GM12864 (cell line): Measurements from ENCODE around the gene MID1.

Experiments used
- DNase-seq: peaks from one replicate; pipeline ENCODE4 v3.0.0-alpha.2; 2011; ENCODE audit warnings: low read depth
- H3K4me3 ChIP-seq: 2 replicates; pipeline ENCODE4 v1.5.1; 2011; ENCODE audit warnings: mild to moderate bottlenecking, low read depth, low read length, control low read depth
- TF ChIP-seq, protein P1 (sequence below): IDR thresholded peaks from 2 replicates; pipeline ENCODE4 v1.5.1; 2011; ENCODE audit warnings: low read depth, mild to moderate bottlenecking, moderate library complexity, low read length, control low read depth, inconsistent platforms; ENCODE audit errors: missing control alignments

Gene MID1

DNA sequence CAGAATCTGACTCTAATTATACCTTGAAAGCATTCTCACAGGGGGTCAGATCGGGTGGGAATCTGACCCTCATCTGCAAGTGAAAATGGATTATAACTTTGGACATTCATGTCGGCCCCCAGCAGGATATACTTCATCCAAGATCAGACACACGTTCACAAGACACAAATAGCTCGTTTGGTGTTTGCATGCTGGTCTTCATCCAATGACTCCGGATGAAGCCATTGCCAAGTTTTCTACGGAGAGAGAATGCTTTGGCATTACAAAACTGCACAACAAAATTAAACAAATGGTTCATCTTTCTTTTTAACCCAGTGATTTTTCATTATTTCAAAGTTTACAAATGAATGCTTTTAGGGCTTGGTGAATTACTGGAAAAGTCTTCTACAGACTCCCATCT is 105.5 kb downstream of the MID1 start:
- TF ChIP-seq, protein P1, sequence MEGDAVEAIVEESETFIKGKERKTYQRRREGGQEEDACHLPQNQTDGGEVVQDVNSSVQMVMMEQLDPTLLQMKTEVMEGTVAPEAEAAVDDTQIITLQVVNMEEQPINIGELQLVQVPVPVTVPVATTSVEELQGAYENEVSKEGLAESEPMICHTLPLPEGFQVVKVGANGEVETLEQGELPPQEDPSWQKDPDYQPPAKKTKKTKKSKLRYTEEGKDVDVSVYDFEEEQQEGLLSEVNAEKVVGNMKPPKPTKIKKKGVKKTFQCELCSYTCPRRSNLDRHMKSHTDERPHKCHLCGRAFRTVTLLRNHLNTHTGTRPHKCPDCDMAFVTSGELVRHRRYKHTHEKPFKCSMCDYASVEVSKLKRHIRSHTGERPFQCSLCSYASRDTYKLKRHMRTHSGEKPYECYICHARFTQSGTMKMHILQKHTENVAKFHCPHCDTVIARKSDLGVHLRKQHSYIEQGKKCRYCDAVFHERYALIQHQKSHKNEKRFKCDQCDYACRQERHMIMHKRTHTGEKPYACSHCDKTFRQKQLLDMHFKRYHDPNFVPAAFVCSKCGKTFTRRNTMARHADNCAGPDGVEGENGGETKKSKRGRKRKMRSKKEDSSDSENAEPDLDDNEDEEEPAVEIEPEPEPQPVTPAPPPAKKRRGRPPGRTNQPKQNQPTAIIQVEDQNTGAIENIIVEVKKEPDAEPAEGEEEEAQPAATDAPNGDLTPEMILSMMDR: no peak
- DNase-seq: no peak
- no peak overlapping the region for H3K4me3 ChIP-seq

DNA sequence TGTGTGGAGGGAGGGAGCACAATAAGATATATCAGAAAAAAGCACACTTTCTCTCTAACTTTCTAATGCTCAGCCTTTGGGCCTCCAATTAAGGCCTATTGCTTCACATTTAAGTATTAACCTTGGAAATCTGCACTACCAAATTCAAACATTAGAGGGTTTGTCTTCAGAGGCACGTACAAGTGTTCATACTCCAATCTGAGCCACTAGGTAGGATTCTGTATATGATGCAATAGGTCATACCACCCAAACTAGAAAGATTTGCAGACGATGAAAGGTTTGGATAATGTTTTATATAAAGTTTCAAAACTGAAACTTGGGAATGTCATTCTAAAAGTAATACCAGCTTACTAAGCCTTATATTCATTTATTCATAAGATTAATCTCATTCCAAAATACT is 106.4 kb downstream of the MID1 start:
- TF ChIP-seq, protein P1: no peak
- no peak for DNase-seq
- no peak overlapping the region for H3K4me3 ChIP-seq

DNA sequence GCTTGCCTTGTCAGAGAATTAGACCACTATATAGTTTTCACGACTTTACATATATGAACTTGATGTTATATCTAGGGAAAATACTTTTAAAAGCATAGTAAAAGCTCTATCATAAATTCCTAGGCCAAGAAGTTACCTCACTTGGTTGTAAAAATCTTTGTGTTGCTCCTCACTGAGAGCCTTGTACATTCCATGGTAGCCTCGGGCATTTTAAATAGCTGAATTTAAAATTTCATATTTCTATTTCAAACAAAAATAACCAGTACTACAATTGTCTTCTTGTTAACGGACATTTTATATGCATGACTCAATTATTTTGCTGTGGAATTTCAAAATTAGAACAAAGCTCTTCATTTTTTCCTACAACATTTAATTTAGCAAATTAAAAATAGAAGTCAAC is 107.6 kb downstream of the MID1 start:
- H3K4me3 ChIP-seq: no peak overlapping the region
- TF ChIP-seq, protein P1: no peak
- no peak for DNase-seq

DNA sequence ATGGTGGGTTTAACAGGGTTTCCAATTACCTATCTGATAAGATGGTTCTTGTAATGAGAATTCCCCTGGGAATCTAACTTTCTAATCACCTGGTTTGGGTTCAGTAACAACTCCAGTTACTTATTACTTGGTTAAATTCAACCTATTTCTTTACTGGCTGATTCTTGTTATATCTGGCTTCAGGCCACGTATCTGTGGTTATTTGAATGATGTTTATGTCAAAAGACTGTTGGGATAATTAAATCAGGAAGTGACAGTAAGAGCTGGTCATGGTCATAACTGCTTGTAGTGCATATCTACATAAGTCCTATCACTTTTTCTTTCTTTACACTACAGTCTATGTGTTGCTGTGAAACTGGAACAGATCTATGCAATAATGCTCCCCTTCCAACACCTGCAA is 108.1 kb downstream of the MID1 start:
- TF ChIP-seq, protein P1: no peak
- DNase-seq: no peak
- no peak overlapping the region for H3K4me3 ChIP-seq

DNA sequence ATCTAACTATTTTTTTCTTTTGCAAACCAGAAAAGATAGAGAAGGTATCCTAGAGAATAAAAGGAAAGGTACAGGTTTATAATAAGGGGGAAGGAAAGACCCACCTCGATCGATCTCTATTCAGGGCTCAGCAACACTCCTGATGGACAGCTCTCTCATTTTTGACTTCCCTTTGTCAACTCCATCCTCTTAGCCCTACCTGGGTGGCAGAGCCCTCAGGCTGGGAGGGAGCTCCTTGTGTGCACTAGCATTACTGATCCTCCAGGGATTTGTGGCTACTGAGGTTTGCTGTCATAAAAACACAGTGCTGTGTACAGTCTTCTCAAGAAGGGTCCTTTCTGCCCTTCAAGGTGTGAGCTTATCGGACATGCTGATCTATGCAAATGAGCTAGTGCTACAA is 111.0 kb downstream of the MID1 start:
- H3K4me3 ChIP-seq: no peak overlapping the region
- DNase-seq: no peak
- TF ChIP-seq, protein P1: no peak

DNA sequence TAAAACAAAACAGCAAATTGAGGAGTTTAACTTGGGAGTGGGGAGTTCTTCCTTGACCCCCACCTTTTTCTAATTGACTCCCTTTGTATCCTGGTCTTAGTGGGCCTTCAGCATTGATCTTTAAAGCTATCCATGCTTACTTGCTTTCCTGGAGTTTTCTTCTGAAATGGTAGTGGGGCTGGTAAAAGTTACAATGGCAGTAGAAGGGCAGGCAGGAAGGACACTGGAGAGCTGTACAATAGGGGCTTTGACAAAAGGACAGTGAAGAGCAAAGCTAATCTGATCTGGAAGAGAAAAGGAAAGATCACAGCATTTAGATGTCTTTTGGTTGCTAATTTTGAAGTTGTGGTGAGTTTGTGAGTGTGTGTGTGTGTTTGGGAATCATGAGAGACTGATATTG is 111.5 kb downstream of the MID1 start:
- DNase-seq: no peak
- TF ChIP-seq, protein P1: no peak
- H3K4me3 ChIP-seq: no peak overlapping the region

DNA sequence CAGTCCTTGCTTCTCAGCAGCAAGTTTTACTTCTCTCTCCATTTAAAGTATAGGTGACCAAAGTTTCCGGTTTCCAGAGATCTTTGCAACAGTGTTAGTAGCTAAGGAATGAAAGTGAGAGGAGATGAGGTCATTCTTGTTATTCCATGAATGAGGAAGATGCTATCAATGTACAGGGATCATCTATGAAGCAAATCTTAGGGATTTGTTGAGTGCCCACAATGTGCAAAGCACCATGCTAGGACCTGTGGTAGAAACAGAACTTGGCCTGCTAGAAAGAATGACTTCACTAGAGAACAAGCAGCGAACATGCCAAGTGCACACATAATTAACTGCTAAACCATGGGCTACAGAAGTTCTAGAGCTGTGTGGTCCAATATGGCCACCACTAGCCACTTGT is 112.5 kb downstream of the MID1 start:
- H3K4me3 ChIP-seq: no peak overlapping the region
- TF ChIP-seq, protein P1: no peak
- DNase-seq: no peak
